Measurements from ENCODE around the gene MACC1.
"Not testable (repeated sequence)": the region's sequence is repeated elsewhere in the genome, so short reads cannot be mapped to it uniquely, and the experiment has no call there.

The MACC1 gene

DNA sequence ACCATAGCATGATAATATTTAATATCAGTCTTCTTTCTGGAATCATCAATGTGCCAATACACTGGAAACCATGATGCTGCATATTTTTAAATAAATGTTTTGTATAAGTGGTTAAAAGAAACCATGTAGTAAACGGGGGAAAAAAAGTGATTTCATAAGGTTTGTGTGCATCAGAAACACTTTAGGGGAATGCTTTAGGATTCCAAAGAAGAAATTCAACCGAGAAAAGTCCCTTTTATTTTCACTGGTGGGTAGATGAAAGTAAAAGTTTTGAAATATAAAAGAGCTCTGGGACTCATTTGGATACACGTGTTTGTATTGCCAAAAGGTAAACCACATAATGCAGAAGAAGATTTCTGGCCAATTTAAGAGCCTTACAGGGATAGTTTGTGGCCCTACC lies 11.9 kb upstream of the MACC1 start:
- DNase-seq: no peak

GRCh38 chr7:20228654-20229053 lies 11.5 kb upstream of the MACC1 start:
- DNase-seq: no peak

DNA sequence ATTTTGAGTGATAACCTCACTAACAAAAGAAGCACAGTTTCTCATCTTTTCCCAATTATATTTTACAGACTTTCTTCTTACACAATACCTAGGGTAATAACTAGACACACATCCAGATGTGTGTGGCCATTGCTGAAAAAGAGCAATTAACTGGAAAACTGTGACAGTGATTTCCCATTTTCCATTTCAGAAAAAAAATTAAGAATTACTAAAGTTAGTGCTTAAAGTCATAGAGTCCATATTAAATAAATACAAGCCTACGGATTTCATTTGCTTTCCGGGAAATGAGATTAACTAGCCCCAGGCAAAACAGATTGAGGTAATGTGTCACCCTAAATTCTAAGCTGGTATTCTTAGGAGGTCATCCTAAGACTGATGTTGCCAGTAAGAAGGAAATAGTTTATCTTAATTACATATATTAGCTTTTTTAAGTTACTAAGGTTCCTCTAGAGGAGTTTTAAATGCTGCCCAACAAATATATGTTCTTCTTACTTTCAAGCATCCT lies 10.2 kb upstream of the MACC1 start:
- DNase-seq: no peak

DNA sequence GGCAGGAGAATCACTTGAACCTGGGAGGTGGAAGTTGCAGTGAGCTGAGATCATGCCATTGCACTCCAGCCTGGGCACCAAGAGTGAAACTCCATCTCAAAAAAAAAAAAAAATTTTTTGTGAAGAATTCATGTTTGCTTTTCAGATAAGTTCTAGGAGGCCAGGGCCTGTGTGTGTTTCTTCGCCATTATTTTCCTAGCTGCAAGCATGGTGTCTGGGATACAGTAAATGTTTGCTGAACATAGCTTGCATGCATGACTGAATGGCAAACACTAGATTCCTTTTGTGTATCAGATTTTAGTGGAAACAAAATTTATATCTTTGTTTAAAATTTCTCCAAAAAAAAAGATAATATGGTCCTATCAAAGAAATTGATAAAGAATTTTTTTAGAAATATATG lies 9.7 kb upstream of the MACC1 start:
- no peak for DNase-seq

DNA sequence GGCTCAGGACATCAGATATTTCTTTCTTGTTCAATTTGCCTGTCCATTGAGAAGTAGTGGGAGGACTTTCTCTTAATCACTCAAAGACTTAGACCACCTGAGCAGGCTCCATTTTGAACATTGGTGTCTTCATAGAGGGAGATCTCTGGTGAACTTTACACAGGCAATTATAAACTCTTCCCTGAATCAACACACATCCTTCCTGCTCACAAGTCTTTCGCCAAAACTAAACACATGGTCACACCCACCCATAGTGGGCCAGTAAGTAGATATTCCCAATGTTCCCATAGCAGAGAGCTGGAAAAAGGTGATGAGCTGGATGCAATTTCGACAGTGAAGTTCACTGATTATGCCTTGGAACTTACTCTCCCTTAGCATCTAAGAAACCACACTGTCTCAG lies 8.2 kb upstream of the MACC1 start:
- DNase-seq: no peak

GRCh38 chr7:20224025-20224424 lies 6.8 kb upstream of the MACC1 start:
- no peak for DNase-seq

- DNase-seq: no peak
These were observed 6.2 kb upstream of the MACC1 start for GRCh38 chr7:20223356-20223755.

DNA sequence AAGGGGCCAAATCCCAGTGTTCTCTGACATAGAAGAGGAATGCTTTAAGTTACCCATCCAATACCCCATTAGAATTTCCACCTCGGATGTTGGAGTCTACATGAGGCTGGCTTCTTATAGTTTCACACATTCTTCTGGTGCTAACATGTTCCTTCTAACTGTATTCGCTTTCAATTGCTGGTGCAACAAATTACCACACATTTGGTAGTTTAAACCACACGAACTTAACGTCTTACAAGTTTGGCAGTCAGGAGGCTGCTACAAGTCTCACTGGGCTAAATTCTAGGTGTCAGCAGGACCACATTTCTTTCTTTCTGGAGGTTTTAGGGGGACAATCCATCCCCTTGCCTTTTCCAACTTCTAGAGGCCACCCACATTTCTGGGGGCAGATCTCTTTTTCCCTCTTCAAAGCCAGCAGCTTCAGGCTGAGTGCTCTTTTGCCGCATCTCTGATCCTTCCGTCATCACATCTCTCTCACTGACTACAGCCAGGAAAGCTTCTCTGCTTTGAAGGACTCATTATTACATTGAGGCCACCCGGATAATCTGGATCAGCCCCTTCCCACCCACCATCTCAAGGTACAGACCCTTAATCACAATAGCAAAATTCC lies 5.1 kb upstream of the MACC1 start:
- DNase-seq: no peak

DNA sequence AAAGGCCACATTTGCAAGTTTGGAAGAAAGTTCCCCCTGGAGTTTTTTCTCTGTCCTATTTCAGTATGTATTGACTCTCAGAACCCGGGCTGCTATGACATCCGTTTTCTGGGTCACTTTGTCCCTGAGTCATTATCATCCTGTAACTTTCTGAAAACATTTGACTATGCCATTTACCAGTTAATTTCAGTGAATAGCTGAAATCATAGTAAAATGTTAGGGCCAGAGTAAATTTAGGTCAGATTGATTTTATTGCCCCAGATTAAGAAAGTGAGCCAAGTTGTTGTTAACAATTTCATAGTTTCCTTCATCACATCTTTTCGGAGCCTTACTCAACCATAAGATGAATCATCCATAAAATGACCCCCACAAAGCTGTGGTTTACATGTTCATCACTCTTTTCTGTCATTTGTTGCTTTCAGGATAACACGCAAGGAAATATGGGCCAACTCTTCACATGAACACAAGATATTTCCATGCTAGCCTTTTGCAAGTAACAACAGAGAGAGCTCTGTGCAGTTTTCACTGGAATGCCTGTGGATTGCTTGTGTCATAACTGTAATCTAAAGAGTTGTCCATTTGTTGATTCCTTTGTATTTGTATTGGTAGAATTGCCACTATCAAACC lies 3.9 kb upstream of the MACC1 start:
- no peak for DNase-seq

GRCh38 chr7:20220293-20220761 lies 3.1 kb upstream of the MACC1 start:
- DNase-seq: no peak

DNA sequence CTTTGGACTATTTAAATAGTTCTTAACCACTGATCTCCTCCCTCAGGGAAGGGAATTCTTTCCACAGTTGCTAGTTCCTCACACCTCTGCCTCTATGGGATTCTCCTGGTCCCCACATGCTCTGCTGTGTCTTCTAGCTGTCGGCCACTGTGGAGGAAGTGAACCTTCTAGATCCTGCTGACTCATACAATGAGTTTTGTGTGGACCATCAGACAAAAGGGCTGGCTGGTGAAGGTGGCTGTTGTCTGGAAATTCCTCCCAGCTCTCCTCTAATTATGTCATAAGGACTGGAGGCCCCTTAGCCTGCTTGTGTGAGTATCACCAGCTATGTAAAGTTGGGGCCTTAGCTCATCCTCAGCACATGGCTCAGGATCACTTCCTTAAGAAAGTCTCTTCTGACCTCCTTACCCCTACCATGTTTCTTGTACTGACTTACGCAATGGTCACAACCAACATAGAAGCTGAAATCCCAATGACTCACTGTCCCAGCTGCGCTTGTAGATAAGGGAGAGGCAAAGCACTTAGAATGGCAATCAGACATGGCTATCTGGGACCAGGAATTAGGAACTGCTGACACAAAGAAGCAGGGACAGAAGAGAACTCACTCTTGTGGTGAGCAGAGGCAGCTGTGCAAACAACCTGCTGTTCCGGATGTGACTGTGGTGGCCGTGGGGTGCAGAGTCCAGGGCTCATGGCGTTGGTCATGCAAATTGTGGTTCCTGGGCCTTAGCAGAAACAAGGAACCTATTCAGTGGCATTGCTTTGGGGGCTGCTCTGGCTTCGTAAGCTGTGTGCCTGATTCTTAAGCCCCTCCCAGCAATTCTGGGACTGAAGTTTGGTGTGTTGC lies 2.5 kb upstream of the MACC1 start:
- no peak for DNase-seq

GRCh38 chr7:20219062-20219445 lies 1.9 kb upstream of the MACC1 start:
- no peak for DNase-seq

- no peak for DNase-seq
These were observed 1.1 kb upstream of the MACC1 start for GRCh38 chr7:20218279-20218678.

GRCh38 chr7:20216406-20217036 lies 663 bp downstream of the MACC1 start:
- no peak for DNase-seq

DNA sequence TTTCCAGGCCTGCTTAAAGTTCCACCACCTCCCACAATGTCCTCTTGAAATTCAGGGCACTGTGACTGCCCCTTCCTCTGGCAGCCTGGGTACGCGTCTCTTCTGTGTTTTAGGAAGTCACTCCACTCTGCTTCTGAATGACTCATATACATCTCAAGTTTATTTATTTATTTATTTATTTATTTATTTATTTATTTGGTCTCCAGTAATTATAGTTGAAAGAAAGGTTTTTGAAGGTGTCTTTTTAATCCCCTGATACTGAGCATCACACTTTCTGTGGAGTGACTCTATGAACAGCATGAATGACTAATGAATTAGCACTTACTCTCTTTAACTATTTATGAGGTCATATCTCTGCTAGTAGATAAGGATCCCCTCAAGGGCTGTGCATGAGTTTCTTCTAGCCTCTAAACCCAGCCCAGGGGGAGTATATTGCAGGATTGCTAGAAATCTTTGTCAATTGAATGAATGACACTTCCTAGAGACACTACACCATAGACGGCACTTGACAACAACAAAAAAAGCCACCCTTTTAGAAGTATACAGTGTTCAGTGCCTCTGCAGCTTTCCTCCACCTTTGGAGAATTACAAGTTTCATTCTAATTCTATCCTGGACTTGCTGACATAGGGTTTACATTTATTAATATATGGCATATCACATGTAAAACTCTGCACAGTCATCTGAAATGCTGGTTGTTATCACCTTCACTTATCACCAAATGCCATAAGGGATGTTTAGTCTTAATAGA lies 2.1 kb downstream of the MACC1 start:
- no peak for DNase-seq

GRCh38 chr7:20214132-20214531 lies 3.1 kb downstream of the MACC1 start:
- DNase-seq: no peak

- DNase-seq: no peak
These were observed 3.8 kb downstream of the MACC1 start for GRCh38 chr7:20213378-20213777.

- DNase-seq: no peak
These were observed 5.8 kb downstream of the MACC1 start for GRCh38 chr7:20211376-20211775.

DNA sequence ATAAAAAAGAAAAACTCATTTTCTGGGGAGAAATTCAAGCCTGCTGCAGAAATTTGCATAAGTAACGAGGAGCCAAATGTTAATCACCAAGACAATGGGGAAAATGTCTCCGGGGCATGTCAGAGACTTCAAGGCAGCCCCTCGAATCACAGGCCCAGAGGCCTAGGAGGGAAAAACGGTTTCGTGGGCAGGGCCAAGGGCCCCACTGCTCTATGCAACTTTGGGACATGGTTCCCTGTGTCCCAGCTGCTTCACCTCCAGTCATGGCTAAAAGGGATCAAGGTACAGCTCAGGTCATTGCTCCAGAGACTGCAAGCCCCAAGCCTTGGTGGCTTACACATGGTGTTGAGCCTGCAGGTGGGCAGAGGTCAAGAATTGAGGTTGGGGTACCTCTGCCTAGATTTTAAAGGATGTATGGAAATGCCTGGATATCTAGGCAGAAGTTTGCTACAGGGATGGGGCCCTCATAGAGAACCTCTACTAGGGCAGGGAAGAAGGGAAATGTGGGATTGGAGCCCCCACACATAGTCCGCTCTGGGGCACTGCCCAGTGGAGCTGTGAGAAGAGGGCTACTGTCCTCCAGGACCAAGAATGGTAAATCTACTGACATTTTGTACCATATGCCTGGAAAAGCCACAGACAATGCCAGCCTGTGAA lies 8.4 kb downstream of the MACC1 start:
- DNase-seq: no peak

DNA sequence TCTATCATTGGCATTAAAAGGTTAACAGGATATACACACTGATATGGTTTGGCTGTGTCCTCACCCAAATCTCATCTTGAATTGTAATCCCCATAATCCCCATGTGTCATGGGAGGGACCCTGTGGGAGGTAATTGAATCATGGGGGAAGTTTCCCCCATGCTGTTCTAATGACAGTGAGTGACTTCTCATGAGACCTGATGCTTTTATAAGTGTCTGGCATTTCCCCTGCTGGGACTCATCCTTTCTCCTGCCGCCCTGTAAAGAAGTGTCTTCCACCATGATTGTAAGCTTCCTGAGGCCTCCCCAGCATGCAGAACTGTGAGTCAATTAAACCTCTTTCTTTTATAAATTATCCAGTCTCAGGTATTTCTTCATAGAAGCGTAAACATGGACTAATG lies 9.4 kb downstream of the MACC1 start:
- DNase-seq: not testable (repeated sequence)

DNA sequence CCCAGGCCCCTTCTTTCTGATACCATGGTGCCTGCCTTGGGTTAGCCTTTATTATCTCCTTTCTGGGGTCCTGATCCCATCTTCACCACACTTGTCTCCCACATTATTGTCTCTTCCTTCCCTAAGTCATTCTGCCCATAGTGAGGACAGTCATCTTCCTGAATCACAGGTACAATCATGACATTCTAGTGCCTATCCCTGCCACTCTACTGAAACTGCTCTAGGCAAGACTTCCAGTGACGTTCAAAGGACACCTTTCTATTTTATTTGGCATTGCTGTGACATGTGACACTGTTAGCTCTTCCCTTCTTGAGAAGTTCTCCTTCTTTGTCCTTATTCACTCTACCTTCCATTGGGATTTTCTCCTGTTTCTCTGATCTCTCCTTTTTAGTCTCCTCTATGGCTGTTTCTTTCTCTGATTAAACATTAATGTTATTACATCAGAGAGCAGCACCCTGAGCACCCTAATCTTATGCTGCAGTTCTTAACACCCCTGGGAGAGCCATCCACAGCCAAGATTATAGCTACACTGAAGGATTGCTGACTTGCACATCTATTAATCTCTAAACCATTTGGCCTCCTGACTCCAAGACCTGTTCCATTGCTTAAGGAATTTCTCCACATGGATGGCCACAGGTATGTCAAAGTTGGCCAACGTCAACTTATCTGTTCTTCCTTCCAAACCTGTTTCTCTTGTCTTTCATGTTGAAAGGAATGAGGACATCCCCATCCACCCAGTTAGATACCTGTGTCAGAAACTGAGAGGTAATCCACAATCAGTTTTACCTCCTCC lies 10.9 kb downstream of the MACC1 start:
- no peak for DNase-seq
